ENCODE measurements around the gene CILP.

CILP gene

DNA sequence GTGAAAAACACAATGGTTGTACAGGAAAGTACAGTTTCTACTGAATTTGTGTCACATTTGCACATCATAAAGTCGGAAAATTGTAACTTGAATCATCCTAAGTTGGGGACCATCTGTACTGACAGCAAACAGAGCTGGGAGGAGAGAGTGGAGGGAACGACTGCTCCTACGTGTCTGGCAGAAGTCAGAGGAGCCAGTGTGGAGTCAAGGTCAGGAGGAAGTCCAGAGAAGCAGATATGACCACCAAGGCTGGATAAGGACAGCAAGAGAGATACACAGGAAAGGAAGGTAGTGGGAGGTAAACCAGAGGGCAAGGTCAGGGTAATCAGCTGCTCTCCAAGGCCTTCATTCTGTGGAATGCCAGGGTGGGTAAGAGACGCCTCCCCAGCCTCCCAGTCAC lies 2.7 kb upstream of the CILP start:
- Histone ChIP-seq H3K4me3 (IDR thresholded peaks at IDR 0.05; ENCODE audit: insufficient read depth, low read depth, low read length) (no peak overlapping the region), H3K27ac (no peak overlapping the region), H3K27me3 (ENCODE audit: insufficient read depth, low read depth) (no peaks in the 10 kb centered on the region), H3K4me2 (no peak overlapping the region), H3K36me3 (ENCODE audit: insufficient read depth) (no peaks in the 10 kb centered on the region), H3K9ac (no peak overlapping the region), H3K4me1 (ENCODE audit: low read depth, poor library complexity, severe bottlenecking) (peaks cover 7% of the 10 kb centered on the region), H2AFZ (ENCODE audit: low read depth) (no peak overlapping the region), H4K20me1 (ENCODE audit: insufficient read depth) (no peaks in the 10 kb centered on the region), H3K79me2 (ENCODE audit: insufficient read depth, low read depth) (no peaks in the 10 kb centered on the region)
- TF ChIP-seq, protein P1, sequence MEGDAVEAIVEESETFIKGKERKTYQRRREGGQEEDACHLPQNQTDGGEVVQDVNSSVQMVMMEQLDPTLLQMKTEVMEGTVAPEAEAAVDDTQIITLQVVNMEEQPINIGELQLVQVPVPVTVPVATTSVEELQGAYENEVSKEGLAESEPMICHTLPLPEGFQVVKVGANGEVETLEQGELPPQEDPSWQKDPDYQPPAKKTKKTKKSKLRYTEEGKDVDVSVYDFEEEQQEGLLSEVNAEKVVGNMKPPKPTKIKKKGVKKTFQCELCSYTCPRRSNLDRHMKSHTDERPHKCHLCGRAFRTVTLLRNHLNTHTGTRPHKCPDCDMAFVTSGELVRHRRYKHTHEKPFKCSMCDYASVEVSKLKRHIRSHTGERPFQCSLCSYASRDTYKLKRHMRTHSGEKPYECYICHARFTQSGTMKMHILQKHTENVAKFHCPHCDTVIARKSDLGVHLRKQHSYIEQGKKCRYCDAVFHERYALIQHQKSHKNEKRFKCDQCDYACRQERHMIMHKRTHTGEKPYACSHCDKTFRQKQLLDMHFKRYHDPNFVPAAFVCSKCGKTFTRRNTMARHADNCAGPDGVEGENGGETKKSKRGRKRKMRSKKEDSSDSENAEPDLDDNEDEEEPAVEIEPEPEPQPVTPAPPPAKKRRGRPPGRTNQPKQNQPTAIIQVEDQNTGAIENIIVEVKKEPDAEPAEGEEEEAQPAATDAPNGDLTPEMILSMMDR (conservative IDR thresholded peaks at IDR 0.05; ENCODE audit: low read depth, low read length), result no peak

DNA sequence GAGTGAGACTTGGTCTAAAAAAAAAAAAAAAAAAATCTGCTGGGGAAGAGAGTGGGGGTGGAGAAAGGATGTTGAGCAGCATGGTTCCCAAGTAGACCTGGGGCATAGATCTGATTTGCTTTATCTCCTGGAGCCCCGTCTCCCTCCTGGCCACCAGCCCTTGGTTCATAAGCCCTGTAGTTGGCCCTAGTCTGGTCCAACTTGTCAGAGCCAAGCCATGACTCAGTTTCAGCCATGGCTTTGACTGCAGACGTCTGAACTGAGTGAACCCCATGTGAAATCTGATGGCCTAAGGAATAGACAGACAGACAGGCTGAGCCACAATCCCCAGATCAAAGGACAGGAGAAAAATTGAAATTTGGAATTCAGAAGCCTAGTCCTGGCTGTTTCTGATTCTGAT lies 2.0 kb upstream of the CILP start:
- H3K79me2 ChIP-seq (ENCODE audit: insufficient read depth, low read depth), result no peaks in the 10 kb centered on the region

DNA sequence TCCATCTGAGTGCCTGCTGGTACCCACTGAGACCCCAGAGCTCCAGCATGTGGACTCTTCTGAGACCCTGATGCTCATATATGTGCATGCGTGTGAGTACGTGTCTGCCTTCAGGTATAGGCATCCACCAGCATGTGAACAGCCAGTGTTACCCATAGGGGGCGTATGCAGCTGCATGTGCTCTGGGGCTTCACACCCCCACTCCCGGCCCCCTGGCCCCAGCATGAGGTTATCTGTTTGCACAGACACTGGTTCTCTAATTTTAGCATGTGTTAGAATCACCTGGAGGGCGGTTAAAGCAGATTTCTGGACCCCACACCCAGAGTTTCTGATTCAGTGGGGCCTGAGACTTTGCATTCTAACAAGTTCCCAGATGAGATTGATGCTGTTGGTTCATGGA lies 824 bp upstream of the CILP start:
- no peaks in the 10 kb centered on the region for H3K4me1 ChIP-seq (ENCODE audit: low read depth, poor library complexity, severe bottlenecking)
- H2AFZ ChIP-seq (ENCODE audit: low read depth), result peak overlapping the region; percentile 34; the same call in 1 of the 2 replicates
- TF ChIP-seq, protein P1 (conservative IDR thresholded peaks at IDR 0.05; ENCODE audit: low read depth, low read length), result peak; percentile 74
- H3K4me2 ChIP-seq, result no peak overlapping the region
- H3K79me2 ChIP-seq (ENCODE audit: insufficient read depth, low read depth), result no peaks in the 10 kb centered on the region
- H3K36me3 ChIP-seq (ENCODE audit: insufficient read depth), result no peaks in the 10 kb centered on the region
- H4K20me1 ChIP-seq (ENCODE audit: insufficient read depth), result no peaks in the 10 kb centered on the region
- H3K27ac ChIP-seq, result no peak overlapping the region
- H3K9ac ChIP-seq, result no peak overlapping the region
- H3K4me3 ChIP-seq (IDR thresholded peaks at IDR 0.05; ENCODE audit: insufficient read depth, low read depth, low read length), result no peak overlapping the region
- H3K27me3 ChIP-seq (ENCODE audit: insufficient read depth, low read depth), result no peaks in the 10 kb centered on the region

More for the DNA sequence above, 2.0 kb upstream of the CILP start:
- H4K20me1 ChIP-seq (ENCODE audit: insufficient read depth), result no peaks in the 10 kb centered on the region
- H3K9ac ChIP-seq, result no peak overlapping the region
- H3K27ac ChIP-seq, result no peak overlapping the region
- no peaks in the 10 kb centered on the region for H3K36me3 ChIP-seq (ENCODE audit: insufficient read depth)
- H3K4me1 ChIP-seq (ENCODE audit: low read depth, poor library complexity, severe bottlenecking), result no peaks in the 10 kb centered on the region
- no peaks in the 10 kb centered on the region for H3K27me3 ChIP-seq (ENCODE audit: insufficient read depth, low read depth)
- H3K4me2 ChIP-seq, result no peak overlapping the region
- H3K4me3 ChIP-seq (IDR thresholded peaks at IDR 0.05; ENCODE audit: insufficient read depth, low read depth, low read length), result no peak overlapping the region
- H2AFZ ChIP-seq (ENCODE audit: low read depth), result no peak overlapping the region
- TF ChIP-seq, protein P1 (conservative IDR thresholded peaks at IDR 0.05; ENCODE audit: low read depth, low read length), result no peak

DNA sequence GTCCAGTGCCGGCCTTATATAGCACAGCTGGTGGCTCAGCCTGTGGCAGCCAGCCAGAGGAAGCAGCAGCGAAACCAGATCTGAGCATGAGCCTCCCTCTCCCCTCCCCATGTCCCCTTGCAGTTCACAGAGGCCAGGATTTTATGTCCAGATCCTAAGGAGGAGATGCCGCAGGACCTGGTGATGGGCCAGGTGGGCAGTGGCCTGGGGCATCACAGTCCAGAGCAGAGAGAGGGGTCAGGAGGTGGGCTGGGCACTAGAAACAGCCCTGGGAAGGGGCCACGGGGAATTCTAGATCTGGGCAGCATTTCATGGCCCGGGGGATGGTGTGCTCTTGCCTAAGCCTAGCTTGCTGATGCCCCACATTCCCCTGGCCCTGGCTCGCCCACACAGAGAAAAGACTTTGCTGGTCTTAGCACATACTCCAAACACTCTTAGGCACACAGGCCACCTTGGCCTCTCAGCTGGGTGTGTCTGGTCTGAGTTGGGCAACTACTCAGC lies 259 bp upstream of the CILP start:
- Histone ChIP-seq H2AFZ (ENCODE audit: low read depth) (0 out of 2 replicates have a peak overlapping the region, but pooled peaks have one; percentile 34), H4K20me1 (ENCODE audit: insufficient read depth) (no peaks in the 10 kb centered on the region), H3K4me1 (ENCODE audit: low read depth, poor library complexity, severe bottlenecking) (no peaks in the 10 kb centered on the region), H3K36me3 (ENCODE audit: insufficient read depth) (no peaks in the 10 kb centered on the region), H3K79me2 (ENCODE audit: insufficient read depth, low read depth) (no peaks in the 10 kb centered on the region), H3K4me3 (IDR thresholded peaks at IDR 0.05; ENCODE audit: insufficient read depth, low read depth, low read length) (no peak overlapping the region), H3K9ac (no peak overlapping the region), H3K27ac (no peak overlapping the region), H3K27me3 (ENCODE audit: insufficient read depth, low read depth) (no peaks in the 10 kb centered on the region), H3K4me2 (no peak overlapping the region)
- TF ChIP-seq, protein P1 (conservative IDR thresholded peaks at IDR 0.05; ENCODE audit: low read depth, low read length), result no peak

All from KMS-11 (cell line).